SK-N-SH (cell line): ENCODE results near the gene SLFN12. TPM values are rescaled to one million over a fixed set of nuclear protein-coding genes. Genes with fewer than 3 reads are reported as not detected.

ENCODE experiments used
- CTCF ChIA-PET: fragments of 300-600, 350-600 bp; formaldehyde crosslinking; extraction: SDS; loops from one replicate; lab custom pipeline; 2021; lab: Yijun Ruan, JAX
- POLR2A ChIA-PET: fragments of 350-600 bp; sonication (Branson Sonifier 250); formaldehyde crosslinking; extraction: SDS; loops from one replicate; lab custom pipeline; 2020; ENCODE audit warnings: antibody characterized with exemption, inconsistent platforms; lab: Yijun Ruan, JAX
- DNase-seq: peaks from one replicate; pipeline ENCODE4 v3.0.0; 2012
- H2AFZ ChIP-seq: fragments of 200-600 bp; sonication (generic); 2 replicates; pipeline ENCODE4 v1.8.1; 2016; ENCODE audit warnings: antibody characterized with exemption, mild to moderate bottlenecking, low read depth
- H3F3A ChIP-seq: fragments of 200-600 bp; sonication (generic); replicated peaks from 2 replicates; pipeline ENCODE3; 2016; ENCODE audit warnings: antibody characterized with exemption, mild to moderate bottlenecking; ENCODE audit not compliant: insufficient read depth
- H3K27ac ChIP-seq, 2 experiments: fragments of 200-500 bp in 1 of 2; fragments of 200-600 bp in 1 of 2; sonication (Bioruptor generic) in 1 of 2; sonication (generic), shearing (Covaris generic) in 1 of 2; 2 replicates each; pipeline versions ENCODE4 v1.5.1 to v1.6.1; 2014 to 2016; ENCODE audit warnings: low read depth in 2 of 2, inconsistent platforms in 1 of 2, low read length in 1 of 2, mild to moderate bottlenecking in 1 of 2, mixed read lengths in 1 of 2
- H3K27me3 ChIP-seq: fragments of 200-600 bp; sonication (generic), shearing (Covaris generic); 2 replicates; pipeline ENCODE4 v1.6.1; 2016; ENCODE audit warnings: mixed run types; ENCODE audit not compliant: insufficient read depth
- H3K36me3 ChIP-seq, 2 experiments: fragments of 200-500 bp in 1 of 2; fragments of 200-600 bp in 1 of 2; sonication (Bioruptor generic) in 1 of 2; sonication (generic) in 1 of 2; replicated peaks in 1 of 2; 2 replicates each; pipeline versions ENCODE3 to v1.5.1; 2014 to 2016; ENCODE audit warnings: low read length in 1 of 2, mild to moderate bottlenecking in 1 of 2; ENCODE audit not compliant: insufficient read depth in 2 of 2, control insufficient read depth in 1 of 2
- H3K4me1 ChIP-seq, 2 experiments: fragments of 200-500 bp in 1 of 2; fragments of 200-600 bp in 1 of 2; sonication (Bioruptor generic) in 1 of 2; sonication (generic), shearing (Covaris generic) in 1 of 2; 2 replicates each; pipeline versions ENCODE4 v1.5.1 to v1.6.1; 2014 to 2016; ENCODE audit warnings: low read depth in 1 of 2, low read length in 1 of 2, mixed run types in 1 of 2; ENCODE audit not compliant: insufficient read depth in 2 of 2, control insufficient read depth in 1 of 2
- H3K4me2 ChIP-seq: fragments of 200-600 bp; sonication (generic), shearing (Covaris generic); 2 replicates; pipeline ENCODE4 v1.6.1; 2017; ENCODE audit warnings: mixed run types
- H3K4me3 ChIP-seq, 2 experiments: fragments of 200-500 bp in 1 of 2; fragments of 200-600 bp in 1 of 2; sonication (Bioruptor generic) in 1 of 2; sonication (generic), shearing (Covaris generic) in 1 of 2; 2 replicates each; pipeline versions ENCODE4 v1.5.1 to v1.8.1; 2014 to 2016; ENCODE audit warnings: low read depth in 2 of 2, inconsistent platforms in 1 of 2, low read length in 1 of 2, mild to moderate bottlenecking in 1 of 2, mixed read lengths in 1 of 2, moderate library complexity in 1 of 2
- H3K79me2 ChIP-seq: fragments of 200-600 bp; sonication (generic); 2 replicates; pipeline ENCODE4 v1.8.1; 2017; ENCODE audit warnings: mild to moderate bottlenecking; ENCODE audit not compliant: insufficient read depth
- H3K9ac ChIP-seq: fragments of 200-600 bp; sonication (generic); 2 replicates; pipeline ENCODE4 v1.6.1; 2017; ENCODE audit warnings: mixed run types
- H3K9me2 ChIP-seq: fragments of 200-600 bp; sonication (generic); 2 replicates; pipeline ENCODE4 v1.6.1; 2017; ENCODE audit warnings: mixed run types
- H3K9me3 ChIP-seq: fragments of 200-600 bp; sonication (generic); 2 replicates; pipeline ENCODE4 v1.6.1; 2017; ENCODE audit warnings: mixed run types, mild to moderate bottlenecking, moderate library complexity
- H4K20me1 ChIP-seq: fragments of 200-600 bp; sonication (generic); 2 replicates; pipeline ENCODE4 v1.6.1; 2017; ENCODE audit warnings: mild to moderate bottlenecking, mixed run types; ENCODE audit not compliant: insufficient read depth
- EP300 ChIP-seq, 2 experiments: IDR thresholded peaks; 2 replicates each; pipeline versions ENCODE4 v1.4.0 to v1.6.1; 2012; ENCODE audit warnings: borderline replicate concordance in 1 of 2, low read depth in 1 of 2, low read length in 1 of 2
- FOXM1 ChIP-seq: IDR thresholded peaks from 2 replicates; pipeline ENCODE4 v1.4.0; 2012; ENCODE audit warnings: low read depth, mild to moderate bottlenecking
- GABPA ChIP-seq: IDR thresholded peaks from 2 replicates; pipeline ENCODE4 v1.4.0; 2012; ENCODE audit warnings: low read depth, mild to moderate bottlenecking
- JUND ChIP-seq: IDR thresholded peaks from 2 replicates; pipeline ENCODE4 v1.4.0; 2012
- MAX ChIP-seq: IDR thresholded peaks from 2 replicates; pipeline ENCODE4 v1.4.0; 2012; ENCODE audit warnings: low read depth
- MXI1 ChIP-seq: IDR thresholded peaks from 2 replicates; pipeline ENCODE4 v1.6.1; 2012; ENCODE audit warnings: mild to moderate bottlenecking, low read depth, low read length, improper control_type of control experiment
- RCOR1 ChIP-seq: fragments of 150-350 bp; IDR thresholded peaks from 2 replicates; pipeline ENCODE4 v1.6.1; 2017; ENCODE audit warnings: antibody characterized with exemption, low read length
- REST ChIP-seq: IDR thresholded peaks from 2 replicates; pipeline ENCODE4 v1.6.1; 2012; ENCODE audit warnings: mild to moderate bottlenecking, low read depth, low read length, moderate library complexity
- RFX5 ChIP-seq: IDR thresholded peaks from 2 replicates; pipeline ENCODE4 v1.6.1; 2012; ENCODE audit warnings: mild to moderate bottlenecking, improper control_type of control experiment, low read length
- RXRA ChIP-seq: IDR thresholded peaks from 2 replicates; pipeline ENCODE4 v1.4.0; 2012; ENCODE audit warnings: low read depth, mild to moderate bottlenecking, borderline replicate concordance
- TAF1 ChIP-seq: IDR thresholded peaks from 2 replicates; pipeline ENCODE4 v1.6.1; 2012; ENCODE audit warnings: low read depth, mild to moderate bottlenecking, low read length, moderate library complexity, borderline replicate concordance
- TCF12 ChIP-seq: IDR thresholded peaks from 2 replicates; pipeline ENCODE4 v1.4.0; 2012
- USF1 ChIP-seq: IDR thresholded peaks from 2 replicates; pipeline ENCODE4 v1.4.0; 2012; ENCODE audit warnings: low read depth, borderline replicate concordance
- WGBS: methylation state at CpG from one replicate; pipeline ENCODE4 v1.1.6; 2017; ENCODE audit warnings: low lambda C conversion rate; 5-methylcytosine and 5-hydroxymethylcytosine counted together
- polyA plus RNA-seq, 3 experiments: library from polyadenylated mRNA; depleted of rRNA; stranded (reverse); fragments of >200 nt; gene quantifications; 2 replicates each; pipeline ENCODE4 v1.2.3, GENCODE V29; 2012

SLFN12 gene
- polyA plus RNA-seq, 1 of the 3 experiments (the other 2 are of a cell fraction) = 5.6 TPM

GRCh38 chr17:35390663-35391062, 41.6 kb downstream of the SLFN12 start:
- Histone ChIP-seq H3K4me1 (no peaks in the 10 kb centered on the region), H3K9ac (no peak overlapping the region), H2AFZ (no peak overlapping the region), H3K4me2 (no peak overlapping the region), H3K27ac (no peak overlapping the region), H3F3A (no peaks in the 10 kb centered on the region), H3K9me3 (no peaks in the 10 kb centered on the region), H4K20me1 (no peaks in the 10 kb centered on the region), H3K36me3 (no peaks in the 10 kb centered on the region), H3K9me2 (no peaks in the 10 kb centered on the region), H3K79me2 (no peaks in the 10 kb centered on the region), H3K27me3 (0 out of 2 replicates have a peak, but pooled peaks cover 4% of the 10 kb centered on the region), H3K4me3 (no peak overlapping the region)
- 13% methylated on average over 2 of the region's 2 CpGs for WGBS
- ChIA-PET CTCF (no interaction called here), POLR2A (no interaction called here)
- DNase-seq = no peak
- TF ChIP-seq REST = no peak
- TF ChIP-seq TAF1 = no peak
- TF ChIP-seq RCOR1 = no peak
- no peak for TF ChIP-seq JUND

- no peaks in the 10 kb centered on the region for H3K36me3 ChIP-seq
- 0% methylated on average over 2 of the region's 2 CpGs for WGBS
- no peaks in the 10 kb centered on the region for H3K9me2 ChIP-seq
- TF ChIP-seq TCF12 (no peak), USF1 (no peak), MXI1 (no peak), RXRA (no peak), MAX (no peak), GABPA (no peak), RFX5 (no peak), EP300 (IDR thresholded peaks at IDR 0.05; ENCODE audit: borderline replicate concordance in 1 of 2, low read depth in 1 of 2, low read length in 1 of 2) (no peak), FOXM1 (no peak)
- H3K4me2 ChIP-seq = no peak overlapping the region
- no peak overlapping the region for H3K9ac ChIP-seq
- H2AFZ ChIP-seq = no peak overlapping the region
- no peaks in the 10 kb centered on the region for H4K20me1 ChIP-seq
- H3K79me2 ChIP-seq = no peaks in the 10 kb centered on the region
- DNase-seq = no peak
- CTCF ChIA-PET = no interaction called here
- H3K27me3 ChIP-seq = 0 out of 2 replicates have a peak, but pooled peaks cover 4% of the 10 kb centered on the region
- H3K4me3 ChIP-seq = no peak overlapping the region
- H3K4me1 ChIP-seq = no peaks in the 10 kb centered on the region
- no peak overlapping the region for H3K27ac ChIP-seq
- H3F3A ChIP-seq = no peaks in the 10 kb centered on the region
- H3K9me3 ChIP-seq = no peaks in the 10 kb centered on the region
- POLR2A ChIA-PET = no interaction called here
Measured at GRCh38 chr17:35390156-35390555, 42.1 kb downstream of the SLFN12 start.
